Muscle of leg (tissue), 11 donors: Measurements from ENCODE around the gene SLC23A3. TPM values are rescaled to one million over a fixed set of nuclear protein-coding genes. Genes with fewer than 3 reads are reported as not detected.

ENCODE experiments used
- DNase-seq: peaks from one replicate; pipeline ENCODE4 v3.0.0; 2013
- H3K27ac ChIP-seq: one replicate; pipeline ENCODE4 v1.5.1; 2013; ENCODE audit warnings: mild to moderate bottlenecking, low read length, control low read depth
- H3K27me3 ChIP-seq: one replicate; pipeline ENCODE4 v1.6.1; 2013; ENCODE audit warnings: low read length; ENCODE audit not compliant: control insufficient read depth, insufficient read depth
- H3K36me3 ChIP-seq: one replicate; pipeline ENCODE4 v1.6.1; 2013; ENCODE audit warnings: low read length; ENCODE audit not compliant: control insufficient read depth, insufficient read depth
- H3K4me1 ChIP-seq: one replicate; pipeline ENCODE4 v1.6.1; 2013; ENCODE audit warnings: low read length; ENCODE audit not compliant: control insufficient read depth, insufficient read depth
- H3K4me3 ChIP-seq: one replicate; pipeline ENCODE4 v1.5.1; 2013; ENCODE audit warnings: low read length, control low read depth
- H3K9me3 ChIP-seq: replicated peaks from 2 replicates; pipeline ENCODE4 v1.6.1; 2013; ENCODE audit warnings: low read depth, low read length; ENCODE audit not compliant: control insufficient read depth
- WGBS: methylation state at CpG from one replicate; pipeline ENCODE4 v1.1.5; 2013; ENCODE audit warnings: missing lambda C conversion rate; ENCODE audit not compliant: insufficient coverage; 5-methylcytosine and 5-hydroxymethylcytosine counted together
- polyA plus RNA-seq, 8 donors: library from polyadenylated mRNA; unstranded; fragments of 120-200 nt; gene quantifications; one replicate each; pipeline versions ENCODE4 v1.2.1 to v1.2.3, GENCODE V29; 2013; ENCODE audit warnings: inconsistent platforms in 1 of 8, low replicate concordance in 1 of 8; ENCODE audit not compliant: insufficient read length in 8 of 8, insufficient read depth in 1 of 8
- total RNA-seq: library from RNA; stranded (reverse); fragments of 120-200 nt; gene quantifications from one replicate; pipeline ENCODE4 v1.2.4, GENCODE V29; 2013

The SLC23A3 gene
- total and polyA plus RNA-seq, 9 donors, result 0.59 to 1.7 (median 0.98) TPM

DNA sequence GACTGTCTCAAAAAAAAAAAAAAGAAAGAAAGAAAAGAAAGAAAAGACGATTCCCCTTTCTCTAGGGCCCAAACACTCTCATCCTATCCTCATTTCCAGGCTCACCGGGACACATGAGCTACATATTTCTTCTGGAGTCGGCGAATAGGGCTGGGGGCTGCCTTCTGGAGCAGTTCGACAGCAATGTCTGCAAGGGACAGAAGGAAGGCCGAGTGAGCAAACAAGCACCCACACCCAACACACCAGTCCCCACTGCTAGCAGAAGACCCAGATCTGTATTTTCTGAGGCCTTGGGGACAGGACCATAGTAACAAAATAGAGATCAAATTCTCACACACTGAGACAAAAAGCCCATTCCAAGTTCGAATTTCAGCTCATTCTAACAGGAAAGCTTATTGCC, 5.7 kb upstream of the SLC23A3 start:
- Histone ChIP-seq H3K27ac (no peak overlapping the region), H3K27me3 (no peaks in the 10 kb centered on the region), H3K4me3 (no peak overlapping the region), H3K9me3 (no peaks in the 10 kb centered on the region), H3K36me3 (peaks cover 51% of the 10 kb centered on the region), H3K4me1 (peaks cover 21% of the 10 kb centered on the region)
- DNase-seq, result no peak
- WGBS, result 83% methylated on average over 4 of the region's 7 CpGs

DNA sequence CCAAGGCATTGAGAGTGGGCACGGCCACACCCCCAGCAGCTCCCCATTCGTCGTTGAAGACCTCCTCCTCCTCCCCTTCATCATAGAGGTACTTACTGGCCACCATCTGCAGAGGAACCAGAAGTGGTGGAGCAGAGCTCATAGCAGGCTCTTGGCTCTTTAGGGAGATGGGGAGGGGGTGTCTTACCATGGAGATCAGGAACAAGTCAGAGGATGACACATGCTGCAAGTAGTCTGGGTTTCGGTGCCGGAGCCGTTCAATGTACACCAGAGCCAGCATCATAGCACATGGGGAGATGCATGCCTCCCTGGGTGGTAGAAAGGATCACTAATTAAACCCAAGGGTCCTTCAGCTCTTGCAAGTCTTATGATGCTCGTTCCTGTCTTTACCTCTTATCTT, 5.0 kb upstream of the SLC23A3 start:
- no CpG with 5 or more reads among the region's 7 CpGs for WGBS
- peaks cover 21% of the 10 kb centered on the region for H3K4me1 ChIP-seq

DNA sequence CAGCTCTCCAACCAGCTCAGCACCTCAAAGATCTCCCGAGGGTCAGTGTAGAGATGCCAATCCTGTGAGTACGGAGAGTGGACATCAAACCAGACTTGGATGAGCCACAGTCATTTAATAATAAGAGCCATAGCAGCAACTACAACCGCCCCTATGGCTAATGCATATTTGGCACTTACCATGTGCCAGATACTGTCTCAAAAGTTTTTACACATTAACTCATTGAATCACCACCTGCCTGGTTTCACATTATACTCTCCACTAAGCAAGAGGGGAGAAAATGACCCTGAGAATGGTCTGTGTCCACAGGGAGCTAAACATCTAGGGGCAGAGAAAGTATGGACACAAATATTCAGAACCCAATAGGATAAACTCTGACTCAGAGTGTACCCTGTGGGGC, 4.3 kb upstream of the SLC23A3 start:
- Histone ChIP-seq H3K27ac (no peak overlapping the region), H3K4me3 (no peak overlapping the region), H3K27me3 (no peaks in the 10 kb centered on the region), H3K36me3 (peaks cover 39% of the 10 kb centered on the region), H3K9me3 (no peaks in the 10 kb centered on the region), H3K4me1 (peaks cover 16% of the 10 kb centered on the region)
- WGBS, result 100% methylated on average over 1 of the region's 3 CpGs
- no peak for DNase-seq

More for the DNA sequence above, 5.0 kb upstream of the SLC23A3 start:
- H3K4me3 ChIP-seq, result no peak overlapping the region
- DNase-seq, result no peak
- H3K36me3 ChIP-seq, result peaks cover 44% of the 10 kb centered on the region
- H3K27ac ChIP-seq, result no peak overlapping the region
- no peaks in the 10 kb centered on the region for H3K27me3 ChIP-seq
- no peaks in the 10 kb centered on the region for H3K9me3 ChIP-seq

DNA sequence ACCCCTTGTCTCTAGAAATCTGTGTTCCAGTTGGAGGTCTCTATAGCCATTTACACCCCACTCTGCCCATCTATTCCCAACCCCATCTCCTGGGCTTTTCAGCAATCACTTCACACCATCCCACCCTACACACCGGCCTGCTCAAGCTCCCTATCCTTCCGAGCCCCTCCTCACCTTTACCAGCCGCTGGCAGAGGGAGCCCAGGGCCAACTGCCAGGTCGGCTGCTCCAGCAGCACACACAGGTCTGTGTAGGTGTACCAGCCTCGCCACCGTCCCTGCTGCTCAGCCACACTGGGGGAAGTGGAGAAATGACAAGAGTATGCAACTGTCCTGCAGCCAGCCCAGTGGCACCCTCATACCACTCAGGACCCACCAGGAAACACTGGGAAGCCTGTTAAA, 3.3 kb upstream of the SLC23A3 start:
- peaks cover 39% of the 10 kb centered on the region for H3K36me3 ChIP-seq
- DNase-seq, result no peak
- H3K27ac ChIP-seq, result no peak overlapping the region
- WGBS, result 73% methylated on average over 2 of the region's 6 CpGs
- no peak overlapping the region for H3K4me3 ChIP-seq
- no peaks in the 10 kb centered on the region for H3K27me3 ChIP-seq
- no peaks in the 10 kb centered on the region for H3K9me3 ChIP-seq
- peaks cover 11% of the 10 kb centered on the region for H3K4me1 ChIP-seq

DNA sequence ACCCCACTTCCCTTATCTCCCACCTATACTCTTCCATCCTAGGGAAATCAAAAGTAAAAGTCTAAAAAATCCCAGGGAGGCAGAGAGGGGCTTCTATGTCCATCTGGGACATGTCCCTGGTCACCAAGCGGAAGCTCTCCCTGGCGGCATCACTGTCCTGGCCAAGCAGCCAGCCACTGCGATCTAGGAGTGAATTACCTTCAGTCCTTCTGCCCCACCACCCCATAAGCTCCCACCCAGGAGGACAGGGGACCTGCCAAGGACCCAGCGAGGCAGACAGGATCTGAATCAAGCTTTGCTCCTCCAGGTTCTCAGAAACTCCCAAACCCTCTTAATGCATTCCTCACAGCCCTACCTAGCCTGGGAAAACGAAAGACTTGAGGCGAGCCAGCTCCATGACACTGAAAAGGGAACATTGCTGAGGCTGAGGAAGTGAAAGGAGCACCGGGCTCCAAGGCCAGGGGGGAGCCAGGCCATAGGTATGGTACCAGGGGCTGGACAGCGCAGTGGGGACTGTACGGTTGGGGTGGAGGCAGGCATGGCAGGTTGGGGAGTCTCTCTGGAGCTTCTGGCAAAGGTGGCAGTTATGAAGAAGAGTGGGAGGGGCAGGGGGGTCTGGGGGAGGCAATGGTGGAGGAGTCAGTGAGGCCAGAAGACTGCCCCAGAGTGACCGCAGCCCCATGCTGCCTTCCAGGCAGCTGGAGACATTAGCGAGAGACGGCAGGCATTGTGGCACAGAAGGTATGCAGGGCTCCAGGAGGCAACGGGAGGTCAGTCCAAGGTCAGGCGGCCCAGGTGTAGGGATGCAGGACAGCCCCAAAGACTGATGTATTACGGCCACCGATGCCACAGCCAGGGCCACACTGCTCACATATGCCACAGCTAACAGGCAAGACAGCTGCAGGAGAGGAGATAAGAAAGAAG, 2.7 kb upstream of the SLC23A3 start:
- DNase-seq, result no peak
- Histone ChIP-seq H3K4me1 (peaks cover 10% of the 10 kb centered on the region), H3K4me3 (no peak overlapping the region), H3K9me3 (no peaks in the 10 kb centered on the region), H3K36me3 (peaks cover 39% of the 10 kb centered on the region), H3K27ac (no peak overlapping the region), H3K27me3 (no peaks in the 10 kb centered on the region)
- 83% methylated on average over 12 of the region's 16 CpGs for WGBS

DNA sequence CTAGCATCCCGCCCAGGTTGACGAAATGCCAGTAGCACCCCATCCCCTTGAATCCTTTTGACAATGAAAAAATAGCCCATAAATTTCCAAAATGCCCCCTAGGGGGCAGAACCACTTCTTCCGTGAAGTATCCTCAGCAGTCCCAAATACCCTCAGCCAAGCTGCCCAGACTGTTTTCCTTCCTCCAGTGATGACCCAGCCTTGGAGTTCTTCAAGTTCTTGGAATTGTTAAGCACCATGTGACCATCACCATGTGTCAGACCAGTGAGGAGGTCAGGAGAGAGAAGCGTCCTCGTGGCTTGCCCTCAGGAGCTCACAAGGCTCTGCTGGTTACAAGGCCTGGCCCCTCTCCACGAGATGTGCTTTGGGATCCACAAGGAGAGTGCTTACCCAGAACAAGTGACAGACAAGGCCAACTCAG, 1.4 kb upstream of the SLC23A3 start:
- WGBS, result 41% methylated on average over 6 of the region's 6 CpGs
- DNase-seq, result peak; percentile 68
- peak overlapping the region; percentile 60 for H3K27ac ChIP-seq

DNA sequence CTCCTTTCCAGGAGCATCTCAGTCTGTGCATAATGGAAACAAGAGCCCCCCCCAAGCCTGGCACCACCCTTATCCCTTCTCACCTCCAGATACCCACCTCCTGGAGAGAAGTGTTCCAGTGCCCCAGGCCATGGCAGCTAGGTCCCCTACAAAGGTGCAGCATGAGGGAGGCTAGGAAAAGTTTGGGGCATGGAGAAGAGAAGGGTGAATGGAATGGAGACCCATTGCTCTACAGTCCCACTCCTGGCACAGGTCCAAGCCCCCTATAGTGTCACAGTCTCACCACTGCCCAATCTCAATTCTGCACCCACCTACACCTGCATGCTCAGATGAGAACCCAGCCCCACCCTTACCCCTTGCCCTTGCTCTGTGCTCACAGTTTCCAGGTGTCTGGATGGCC, 897 bp downstream of the SLC23A3 start:
- no peak for DNase-seq
- Histone ChIP-seq H3K36me3 (peaks cover 27% of the 10 kb centered on the region), H3K27ac (no peak overlapping the region), H3K4me3 (no peak overlapping the region), H3K27me3 (no peaks in the 10 kb centered on the region), H3K4me1 (peaks cover 3% of the 10 kb centered on the region), H3K9me3 (no peaks in the 10 kb centered on the region)

More for the DNA sequence above, 1.4 kb upstream of the SLC23A3 start:
- Histone ChIP-seq H3K4me1 (peaks cover 9% of the 10 kb centered on the region), H3K4me3 (no peak overlapping the region), H3K36me3 (peaks cover 39% of the 10 kb centered on the region), H3K9me3 (no peaks in the 10 kb centered on the region), H3K27me3 (no peaks in the 10 kb centered on the region)

DNA sequence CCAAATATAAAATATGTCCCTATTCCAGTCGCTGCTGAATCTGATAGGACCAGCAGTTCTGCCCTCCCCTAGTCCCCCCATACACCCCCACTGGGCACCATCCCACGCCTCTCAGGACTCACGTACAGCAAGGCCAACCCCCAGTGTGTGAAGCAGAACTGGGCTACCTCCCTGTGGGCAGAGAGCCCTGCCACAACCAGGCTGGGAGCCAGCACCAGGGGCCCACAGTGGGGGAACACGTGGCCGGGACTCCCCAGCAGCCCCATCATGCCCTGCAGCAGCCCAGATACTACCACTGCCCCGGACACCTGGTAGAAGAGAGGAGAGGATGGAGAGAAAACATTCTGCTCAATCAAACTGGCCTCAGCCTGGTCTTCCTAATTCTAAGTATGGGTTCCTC, 1.3 kb downstream of the SLC23A3 start:
- no peak for DNase-seq
- no peaks in the 10 kb centered on the region for H3K9me3 ChIP-seq
- WGBS, result 67% methylated on average over 1 of the region's 6 CpGs
- H3K27me3 ChIP-seq, result no peaks in the 10 kb centered on the region
- H3K27ac ChIP-seq, result no peak overlapping the region
- no peak overlapping the region for H3K4me3 ChIP-seq
- peaks cover 23% of the 10 kb centered on the region for H3K36me3 ChIP-seq
- H3K4me1 ChIP-seq, result peaks cover 3% of the 10 kb centered on the region

DNA sequence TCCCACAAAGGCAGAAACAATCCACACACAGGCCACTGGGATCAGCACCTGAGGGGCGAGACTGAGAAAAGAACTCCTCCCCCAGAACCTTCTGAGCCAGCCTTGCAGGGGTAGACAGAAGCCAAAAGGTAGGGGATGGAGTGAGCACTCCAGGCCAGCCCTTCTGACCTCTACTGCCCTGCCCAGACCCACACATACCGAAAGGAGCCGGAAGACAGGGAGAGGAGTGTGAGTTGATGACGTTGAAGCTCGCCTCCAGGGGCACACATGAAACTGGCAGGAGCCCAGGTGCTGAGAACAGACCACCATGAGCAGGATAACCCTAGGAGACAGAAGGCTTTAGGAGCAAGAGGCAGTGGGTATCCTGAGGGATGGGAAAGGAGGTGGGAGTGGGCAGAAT, 1.8 kb downstream of the SLC23A3 start:
- H3K4me1 ChIP-seq, result peaks cover 3% of the 10 kb centered on the region
- H3K4me3 ChIP-seq, result no peak overlapping the region
- no peaks in the 10 kb centered on the region for H3K27me3 ChIP-seq
- WGBS, result 26% methylated on average over 4 of the region's 5 CpGs
- H3K36me3 ChIP-seq, result peaks cover 18% of the 10 kb centered on the region
- H3K27ac ChIP-seq, result no peak overlapping the region
- H3K9me3 ChIP-seq, result no peaks in the 10 kb centered on the region
- no peak for DNase-seq

DNA sequence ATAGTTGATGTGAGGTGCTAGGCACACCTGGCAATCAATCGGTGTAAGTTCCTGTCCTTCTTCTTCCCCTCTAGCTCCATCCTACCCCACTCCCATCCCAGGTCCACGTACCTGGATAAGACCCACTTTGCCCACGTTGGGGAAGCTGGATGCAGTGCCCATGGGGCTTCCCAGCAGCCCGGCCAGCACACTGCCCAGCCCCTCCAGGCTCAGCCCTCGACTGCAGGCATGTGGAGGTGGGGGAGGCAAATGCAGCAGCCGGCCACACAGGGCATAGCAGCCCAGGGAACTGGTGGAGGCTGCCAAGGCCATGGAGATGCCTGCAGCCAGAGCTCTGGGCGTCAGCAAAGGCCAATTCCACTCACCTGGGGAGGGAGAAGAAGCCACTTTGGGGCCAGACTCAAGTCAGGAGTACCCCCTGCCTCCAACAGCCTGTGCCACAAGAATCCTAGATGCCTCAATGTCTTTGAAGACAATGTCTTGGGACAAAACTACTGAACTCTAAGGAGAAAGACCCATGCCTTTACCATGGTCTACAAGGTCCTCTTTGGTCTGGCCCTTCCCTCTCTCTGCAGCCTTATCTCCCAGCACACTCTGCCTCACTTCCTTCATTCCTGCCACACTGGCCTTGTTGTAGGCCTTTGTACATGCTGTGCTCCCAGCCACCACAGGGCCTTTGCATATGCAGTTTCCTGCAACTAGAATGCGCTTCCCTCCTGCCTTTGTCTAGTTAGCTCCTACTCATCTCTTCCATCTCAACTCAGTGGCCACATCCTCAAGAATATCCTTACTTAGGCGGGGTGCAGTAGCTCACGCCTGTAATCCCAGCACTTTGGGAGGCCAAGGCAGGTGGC, 4.5 kb downstream of the SLC23A3 start:
- Histone ChIP-seq H3K9me3 (no peaks in the 10 kb centered on the region), H3K4me3 (no peak overlapping the region), H3K27ac (no peak overlapping the region), H3K4me1 (peaks cover 4% of the 10 kb centered on the region), H3K27me3 (no peaks in the 10 kb centered on the region), H3K36me3 (no peaks in the 10 kb centered on the region)
- WGBS, result 81% methylated on average over 6 of the region's 10 CpGs
- DNase-seq, result no peak
